Erythroblast (primary cell): Measurements from ENCODE around the gene PLP1.

Experiments
- DNase-seq, 2 experiments: peaks; one replicate each; lab custom pipeline; 2025; lab: John Stamatoyannopoulos, UW
- GATA1 ChIP-seq: IDR thresholded peaks from 2 replicates; pipeline ENCODE4 v1.6.1; 2011; ENCODE audit warnings: low read depth, mild to moderate bottlenecking, control low read depth, low read length, moderate library complexity
- POLR2A ChIP-seq: IDR thresholded peaks from 2 replicates; pipeline ENCODE4 v1.6.1; 2011; ENCODE audit warnings: mild to moderate bottlenecking, low read length

The PLP1 gene

GRCh38 chrX:103828529-103828928, 51.9 kb downstream of the PLP1 start:
- no peak for DNase-seq
- TF ChIP-seq POLR2A (no peak), GATA1 (no peak)

GRCh38 chrX:103830848-103831247, 54.2 kb downstream of the PLP1 start:
- TF ChIP-seq POLR2A: no peak
- no peak for TF ChIP-seq GATA1
- DNase-seq: no peak

GRCh38 chrX:103831342-103831802, 54.7 kb downstream of the PLP1 start:
- DNase-seq: no peak
- TF ChIP-seq GATA1 (no peak), POLR2A (no peak)

- peak; percentile 53 to 66 for DNase-seq
- TF ChIP-seq POLR2A (no peak), GATA1 (no peak)
Measured at GRCh38 chrX:103831803-103832544, 55.3 kb downstream of the PLP1 start, which contains the start of gene RAB9B. Gene RAB9B, minus strand, starts transcription at chrX:103832257. Its CDS starts 6,473 bp downstream, at chrX:103825784.

GRCh38 chrX:103839404-103839803, 62.8 kb downstream of the PLP1 start:
- TF ChIP-seq GATA1 (no peak), POLR2A (no peak)
- no peak for DNase-seq
